Measurements from ENCODE around the gene LACTB. TPM values are rescaled to one million over a fixed set of nuclear protein-coding genes. Genes with fewer than 3 reads are reported as not detected.

LACTB gene
- total RNA-seq, 1 donor from 2014 or later, result 27.4 TPM

- Histone ChIP-seq H3K4me1 (no peaks in the 10 kb centered on the region), H3K27me3 (ENCODE audit: low read depth) (no peaks in the 10 kb centered on the region), H3K4me3 (no peak overlapping the region), H3K27ac (replicated peaks) (no peak overlapping the region), H3K9me3 (replicated peaks) (no peaks in the 10 kb centered on the region), H3K36me3 (no peaks in the 10 kb centered on the region)
- intact Hi-C loops (cut with micrococcal nuclease), result no loop called here
- no peak for TF ChIP-seq CTCF (IDR thresholded peaks at IDR 0.05; ENCODE audit: borderline replicate concordance)
- DNase-seq, result no peak
Observed at GRCh38 chr15:63172851-63173451, 51.3 kb downstream of the LACTB start.

GRCh38 chr15:63176302-63176701 is 54.6 kb downstream of the LACTB start:
- no peak for TF ChIP-seq CTCF (IDR thresholded peaks at IDR 0.05; ENCODE audit: borderline replicate concordance)
- Histone ChIP-seq H3K36me3 (no peaks in the 10 kb centered on the region), H3K27ac (replicated peaks) (no peak overlapping the region), H3K27me3 (ENCODE audit: low read depth) (no peaks in the 10 kb centered on the region), H3K4me3 (no peak overlapping the region), H3K9me3 (replicated peaks) (no peaks in the 10 kb centered on the region), H3K4me1 (no peaks in the 10 kb centered on the region)
- intact Hi-C loops (cut with micrococcal nuclease), result no loop called here
- DNase-seq, result no peak

GRCh38 chr15:63178034-63178433 is 56.4 kb downstream of the LACTB start:
- TF ChIP-seq CTCF (IDR thresholded peaks at IDR 0.05; ENCODE audit: borderline replicate concordance), result no peak
- Histone ChIP-seq H3K4me1 (no peaks in the 10 kb centered on the region), H3K27me3 (ENCODE audit: low read depth) (no peaks in the 10 kb centered on the region), H3K27ac (replicated peaks) (no peak overlapping the region), H3K4me3 (no peak overlapping the region), H3K9me3 (replicated peaks) (no peaks in the 10 kb centered on the region), H3K36me3 (no peaks in the 10 kb centered on the region)
- intact Hi-C loops (cut with micrococcal nuclease), result no loop called here
- DNase-seq, result no peak

- H3K36me3 ChIP-seq, result no peaks in the 10 kb centered on the region
- H3K4me3 ChIP-seq, result no peak overlapping the region
- no peaks in the 10 kb centered on the region for H3K9me3 ChIP-seq (replicated peaks)
- no peak for DNase-seq
- intact Hi-C loops (cut with micrococcal nuclease), result no loop called here
- H3K27me3 ChIP-seq (ENCODE audit: low read depth), result no peaks in the 10 kb centered on the region
- TF ChIP-seq CTCF (IDR thresholded peaks at IDR 0.05; ENCODE audit: borderline replicate concordance), result no peak
- H3K27ac ChIP-seq (replicated peaks), result no peak overlapping the region
- H3K4me1 ChIP-seq, result no peaks in the 10 kb centered on the region
Observed at GRCh38 chr15:63180746-63181145, 59.1 kb downstream of the LACTB start.

- TF ChIP-seq CTCF (IDR thresholded peaks at IDR 0.05; ENCODE audit: borderline replicate concordance), result no peak
- no peaks in the 10 kb centered on the region for H3K9me3 ChIP-seq (replicated peaks)
- no peak overlapping the region for H3K4me3 ChIP-seq
- no peaks in the 10 kb centered on the region for H3K27me3 ChIP-seq (ENCODE audit: low read depth)
- H3K27ac ChIP-seq (replicated peaks), result no peak overlapping the region
- intact Hi-C loops (cut with micrococcal nuclease), result no loop called here
- H3K4me1 ChIP-seq, result no peaks in the 10 kb centered on the region
- no peak for DNase-seq
- no peaks in the 10 kb centered on the region for H3K36me3 ChIP-seq
Observed at GRCh38 chr15:63181648-63182047, 60.0 kb downstream of the LACTB start.

Measured in left ventricle myocardium inferior (tissue), 1 donor.